GM08714 (cell line): ENCODE data around the gene PGAM4.
"Not testable (repeated sequence)": the region's sequence is repeated elsewhere in the genome, so short reads cannot be mapped to it uniquely, and the experiment has no call there.

Source experiments
- H3K4me3 ChIP-seq: fragments of 200-500 bp; sonication (Bioruptor generic); 2 replicates; pipeline ENCODE4 v1.5.1; 2014; ENCODE audit warnings: mild to moderate bottlenecking, low read length, inconsistent platforms
- ZNF274 ChIP-seq: IDR thresholded peaks from 2 replicates; pipeline ENCODE4 v1.6.1; 2012; ENCODE audit warnings: mild to moderate bottlenecking, low read depth, low read length

PGAM4 gene

DNA sequence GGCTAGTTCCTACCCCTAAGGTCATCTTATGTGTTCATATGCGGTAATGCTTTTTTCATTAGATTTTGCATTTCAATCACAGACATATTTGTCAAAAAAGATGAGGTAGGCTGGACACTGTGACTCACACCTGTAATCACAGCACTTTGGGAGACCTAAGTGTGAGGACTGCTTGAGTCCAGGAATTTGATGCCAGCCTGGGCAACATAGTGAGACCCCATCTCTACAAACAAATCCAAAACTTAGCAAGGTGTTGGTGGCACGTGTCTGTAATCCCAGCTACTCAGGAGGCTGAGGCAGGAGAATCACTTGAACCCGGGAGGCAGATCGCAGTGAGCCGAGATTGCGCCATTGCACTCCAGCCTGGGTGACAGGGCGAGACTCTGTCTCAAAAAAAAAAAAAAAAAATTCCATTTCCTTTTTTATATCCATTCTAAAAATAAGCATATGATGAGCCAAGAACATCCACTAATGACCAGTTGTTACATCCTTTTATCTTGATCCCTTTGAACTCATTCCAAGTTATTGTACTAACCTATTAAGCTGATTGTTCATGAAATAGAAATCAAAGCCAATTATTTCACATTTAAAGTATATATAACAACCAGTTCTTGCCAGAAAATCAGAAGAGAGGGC is 23.4 kb downstream of the PGAM4 start:
- TF ChIP-seq ZNF274, result no peak
- no peak overlapping the region for H3K4me3 ChIP-seq

DNA sequence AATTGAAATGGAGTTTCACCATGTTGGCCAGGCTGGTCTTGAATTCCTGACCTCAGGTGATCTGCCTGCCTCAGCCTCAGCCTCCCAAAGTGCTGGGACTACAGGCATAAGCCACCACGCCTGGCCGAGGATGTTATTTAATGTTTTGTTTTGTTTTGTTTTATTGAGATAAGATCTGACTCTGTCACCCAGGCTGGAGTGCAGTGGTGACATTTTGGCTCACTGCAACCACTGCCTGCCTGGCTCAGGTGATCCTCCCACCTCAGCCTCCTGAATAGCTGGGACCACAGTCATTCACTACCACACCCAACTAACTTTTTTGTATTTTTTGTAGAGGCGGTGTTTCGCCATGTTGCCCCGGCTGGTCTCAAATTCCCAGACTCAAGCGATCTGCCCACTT is 24.4 kb downstream of the PGAM4 start:
- H3K4me3 ChIP-seq, result not testable (repeated sequence)

DNA sequence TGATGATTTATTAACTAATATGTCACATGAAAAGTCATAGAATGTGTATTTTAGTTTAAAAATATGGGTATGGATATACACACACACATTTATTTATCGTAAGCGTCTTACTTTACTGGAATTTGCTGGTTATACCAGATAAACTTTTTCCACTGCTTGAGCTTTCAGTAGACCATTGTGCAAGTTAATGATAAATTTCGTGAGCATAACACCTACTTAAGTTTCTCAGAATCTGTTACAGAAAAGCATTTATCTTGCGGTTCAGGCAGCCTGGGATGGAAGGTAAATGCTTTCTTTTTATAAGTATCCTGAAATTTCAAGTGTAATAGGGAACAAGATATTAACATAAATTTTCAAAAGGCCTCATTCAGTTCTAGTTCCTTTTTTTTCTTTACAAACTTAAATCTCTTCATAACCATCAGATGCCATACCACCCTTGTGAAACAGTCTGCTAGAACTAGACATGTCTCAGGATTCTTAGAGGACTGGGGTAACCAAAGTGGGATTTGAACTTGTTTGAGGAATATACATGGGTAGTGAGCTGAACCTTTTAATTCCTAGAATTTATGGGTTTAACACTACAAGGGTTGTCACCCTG is 31.3 kb downstream of the PGAM4 start:
- no peak for TF ChIP-seq ZNF274

DNA sequence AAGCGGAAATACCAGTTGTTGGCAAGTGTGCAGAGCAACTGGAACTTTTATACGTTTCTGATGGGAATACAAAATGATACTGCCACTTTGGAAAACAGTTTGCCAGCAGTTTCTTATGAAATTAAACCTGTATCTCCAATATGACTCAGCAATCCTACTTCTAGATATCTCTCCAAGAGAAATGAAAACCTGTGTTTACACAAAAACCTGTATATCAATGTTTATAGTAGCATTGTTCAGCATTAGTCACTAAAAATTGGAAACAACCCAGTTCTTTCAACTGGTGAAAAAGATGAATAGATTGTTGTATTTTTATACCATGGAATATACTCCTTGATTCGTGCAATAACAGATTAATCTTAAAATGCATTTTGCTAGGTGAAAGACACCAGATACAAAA is 32.1 kb downstream of the PGAM4 start:
- H3K4me3 ChIP-seq, result no peak overlapping the region
- TF ChIP-seq ZNF274, result no peak

More for the DNA sequence above, 31.3 kb downstream of the PGAM4 start:
- no peak overlapping the region for H3K4me3 ChIP-seq

DNA sequence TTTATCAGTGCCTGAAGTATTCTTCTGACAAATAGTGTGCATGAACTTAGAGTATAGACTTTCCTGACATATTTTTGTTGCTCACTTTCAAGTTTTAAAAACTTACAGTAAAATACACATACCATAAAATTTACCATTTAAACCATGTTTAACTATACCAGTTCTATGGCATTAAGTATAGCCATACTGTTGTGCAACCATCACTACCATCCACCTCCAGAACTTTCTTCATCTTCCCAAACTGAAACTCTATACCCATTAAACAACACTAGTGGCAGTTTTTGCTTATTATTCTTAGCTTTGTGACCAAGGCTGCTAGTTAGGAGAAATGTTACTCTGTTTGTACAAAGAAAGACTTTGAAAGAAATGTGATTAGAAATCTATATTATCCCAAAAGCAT is 33.1 kb downstream of the PGAM4 start:
- no peak for TF ChIP-seq ZNF274

DNA sequence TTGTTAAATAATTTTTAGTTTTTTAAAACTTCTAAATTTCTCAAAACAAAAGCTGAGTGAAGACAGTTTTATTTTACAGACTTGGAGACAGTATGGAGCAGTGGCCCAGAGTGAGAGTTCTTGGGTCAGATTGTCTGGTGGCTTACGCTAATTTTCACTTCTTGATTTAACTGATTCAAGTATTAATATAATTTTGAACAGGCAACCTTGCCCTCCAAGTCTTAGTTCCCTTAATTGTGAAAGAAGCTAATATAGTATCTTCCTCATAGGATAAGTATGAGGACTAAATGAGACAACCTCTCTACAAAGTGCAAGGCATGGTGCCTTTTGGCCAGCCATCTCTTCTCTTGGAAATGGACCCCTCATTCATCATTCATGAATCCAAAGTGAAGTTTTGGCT is 33.6 kb downstream of the PGAM4 start:
- no peak for TF ChIP-seq ZNF274
- H3K4me3 ChIP-seq, result no peak overlapping the region

More for the DNA sequence above, 33.1 kb downstream of the PGAM4 start:
- no peak overlapping the region for H3K4me3 ChIP-seq

DNA sequence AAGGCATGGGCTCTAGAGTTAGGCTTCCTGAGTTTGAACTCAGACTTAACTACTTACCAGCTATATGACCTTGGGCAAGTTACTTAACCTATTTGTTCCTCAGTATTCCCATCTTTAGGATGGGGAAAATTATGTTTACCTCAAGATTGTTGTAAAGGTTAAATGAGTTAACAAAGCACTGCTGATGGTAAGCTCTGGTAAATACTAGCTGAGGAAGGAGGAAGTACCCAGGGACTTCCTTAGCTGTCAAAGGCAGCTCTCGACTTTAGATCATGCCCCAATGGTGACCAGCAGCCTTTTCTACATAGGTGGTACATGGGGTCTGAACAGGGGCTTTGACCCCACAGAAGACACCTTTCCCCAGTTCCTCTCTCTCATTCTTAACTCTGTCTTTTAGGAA is 38.9 kb downstream of the PGAM4 start:
- H3K4me3 ChIP-seq, result no peak overlapping the region
- no peak for TF ChIP-seq ZNF274

DNA sequence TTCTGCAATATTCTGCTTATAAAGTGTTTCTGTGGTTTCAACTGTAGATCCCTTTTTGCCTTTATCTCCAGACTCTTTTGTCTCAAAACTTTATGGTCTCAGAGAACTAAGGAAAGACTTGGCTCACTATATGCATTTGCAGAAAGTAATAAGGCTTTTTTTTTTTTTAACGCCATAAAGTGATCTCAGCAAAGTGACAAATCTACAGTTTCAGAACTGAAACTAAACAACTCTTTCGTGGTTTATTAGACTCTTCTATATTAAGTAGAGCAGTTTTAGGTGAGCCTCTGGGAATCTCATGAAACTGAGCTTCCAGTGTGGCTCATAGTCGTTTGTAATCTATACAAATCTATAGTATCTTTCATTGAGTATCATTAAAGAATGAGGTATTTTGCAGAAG is 43.7 kb downstream of the PGAM4 start:
- H3K4me3 ChIP-seq, result no peak overlapping the region
- no peak for TF ChIP-seq ZNF274

DNA sequence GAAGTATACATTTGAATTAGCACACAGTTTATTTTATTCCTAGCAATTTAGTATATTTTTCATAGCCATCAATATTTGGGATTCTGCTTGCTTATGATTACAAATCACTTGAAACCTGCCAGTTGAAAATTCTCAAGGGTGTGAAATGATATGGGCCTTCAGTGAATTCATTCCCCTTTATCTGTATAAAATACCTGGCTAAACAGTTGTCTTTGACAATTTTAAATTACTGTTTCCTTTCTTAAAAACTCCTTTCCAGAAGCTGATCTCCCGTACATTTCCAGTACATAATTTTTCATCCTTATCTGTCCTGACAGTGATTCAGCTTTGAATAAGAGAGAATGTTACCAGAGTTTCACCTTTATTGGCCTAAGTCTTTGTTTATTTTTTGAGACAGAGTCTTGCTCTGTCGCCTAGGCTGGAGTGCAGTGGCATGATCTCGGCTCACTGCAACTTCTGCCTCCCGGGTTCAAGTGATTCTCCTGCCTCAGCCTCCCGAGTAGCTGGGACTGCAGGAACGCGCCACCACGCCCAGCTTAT is 45.0 kb downstream of the PGAM4 start:
- TF ChIP-seq ZNF274, result no peak
- H3K4me3 ChIP-seq, result no peak overlapping the region

DNA sequence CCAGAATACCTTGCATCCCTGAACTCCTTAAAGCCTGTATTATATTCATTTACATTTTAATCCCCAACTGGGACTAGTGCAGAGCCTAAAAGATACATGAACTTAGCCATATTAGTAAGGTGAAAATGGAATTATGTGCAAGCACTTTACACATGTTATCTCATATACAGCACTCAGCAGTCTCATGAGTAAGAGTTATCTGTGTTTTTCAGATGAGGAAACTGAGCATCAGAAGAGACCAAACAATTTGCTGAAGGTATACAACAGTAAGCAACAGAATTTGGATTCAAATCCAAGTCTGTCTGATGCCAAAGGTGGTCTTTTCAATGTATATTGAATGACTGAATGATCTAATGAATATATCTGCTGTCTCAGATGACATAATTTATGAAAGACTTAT is 46.7 kb downstream of the PGAM4 start:
- no peak for TF ChIP-seq ZNF274

DNA sequence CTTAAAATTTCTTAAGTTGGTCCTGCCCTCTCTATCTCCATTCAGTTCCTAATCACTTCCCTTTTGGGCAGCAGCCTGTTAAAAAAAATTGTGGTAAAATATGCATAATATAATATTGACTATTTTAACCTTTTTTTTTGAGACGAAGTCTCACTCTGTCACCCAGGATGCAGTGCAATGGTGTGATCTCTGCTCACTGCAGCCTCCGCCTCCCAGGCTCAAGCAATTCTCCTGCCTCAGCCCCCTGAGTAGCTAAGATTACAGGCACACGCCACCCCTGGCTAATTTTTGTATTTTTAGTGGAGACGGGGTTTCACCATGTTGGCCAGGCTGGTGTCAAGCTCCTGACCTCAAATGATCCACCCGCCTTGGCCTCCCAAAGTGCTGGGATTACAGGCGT is 50.1 kb downstream of the PGAM4 start:
- H3K4me3 ChIP-seq, result not testable (repeated sequence)

More for the DNA sequence above, 46.7 kb downstream of the PGAM4 start:
- H3K4me3 ChIP-seq, result no peak overlapping the region

DNA sequence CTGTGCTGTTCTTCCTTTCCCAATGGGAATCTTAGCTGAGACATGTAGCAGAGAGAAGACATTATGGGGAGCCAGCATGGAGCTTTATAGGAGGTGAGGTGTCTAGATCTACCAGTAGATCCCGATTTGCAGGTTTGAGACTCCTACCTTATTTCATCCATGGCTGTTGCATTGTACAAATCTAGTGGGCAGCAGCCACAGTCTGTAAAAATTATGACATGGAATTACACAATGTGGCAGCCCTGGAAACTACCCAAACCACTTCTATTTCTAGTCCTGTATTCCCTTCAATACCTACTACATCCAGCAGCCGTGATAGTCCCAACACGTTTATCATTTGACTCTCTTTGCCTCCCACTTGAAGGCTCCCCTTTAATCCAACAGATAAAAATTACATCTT is 50.9 kb downstream of the PGAM4 start:
- TF ChIP-seq ZNF274, result no peak
- H3K4me3 ChIP-seq, result no peak overlapping the region
